Measurements from ENCODE around the gene PDE11A.

PDE11A gene

DNA sequence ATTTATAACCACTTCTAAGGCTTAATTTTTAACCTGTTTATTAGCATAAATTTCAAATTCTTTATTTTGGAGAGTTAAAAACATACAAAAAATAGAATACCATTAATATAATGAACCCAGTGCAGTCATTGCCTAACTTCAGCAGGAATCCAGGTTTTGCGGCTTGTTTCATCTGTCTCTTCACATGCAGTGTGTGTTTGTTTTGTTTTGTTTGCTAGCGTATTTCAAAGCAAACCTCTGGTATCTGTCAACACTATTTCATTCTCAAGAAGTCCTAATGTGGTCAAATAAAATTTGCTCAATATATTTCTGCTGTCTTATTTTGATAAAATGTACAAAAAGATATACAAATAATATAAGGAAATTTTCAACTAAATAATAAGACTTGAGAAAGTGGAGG lies 351.5 kb downstream of the PDE11A start:
- no peak for DNase-seq

DNA sequence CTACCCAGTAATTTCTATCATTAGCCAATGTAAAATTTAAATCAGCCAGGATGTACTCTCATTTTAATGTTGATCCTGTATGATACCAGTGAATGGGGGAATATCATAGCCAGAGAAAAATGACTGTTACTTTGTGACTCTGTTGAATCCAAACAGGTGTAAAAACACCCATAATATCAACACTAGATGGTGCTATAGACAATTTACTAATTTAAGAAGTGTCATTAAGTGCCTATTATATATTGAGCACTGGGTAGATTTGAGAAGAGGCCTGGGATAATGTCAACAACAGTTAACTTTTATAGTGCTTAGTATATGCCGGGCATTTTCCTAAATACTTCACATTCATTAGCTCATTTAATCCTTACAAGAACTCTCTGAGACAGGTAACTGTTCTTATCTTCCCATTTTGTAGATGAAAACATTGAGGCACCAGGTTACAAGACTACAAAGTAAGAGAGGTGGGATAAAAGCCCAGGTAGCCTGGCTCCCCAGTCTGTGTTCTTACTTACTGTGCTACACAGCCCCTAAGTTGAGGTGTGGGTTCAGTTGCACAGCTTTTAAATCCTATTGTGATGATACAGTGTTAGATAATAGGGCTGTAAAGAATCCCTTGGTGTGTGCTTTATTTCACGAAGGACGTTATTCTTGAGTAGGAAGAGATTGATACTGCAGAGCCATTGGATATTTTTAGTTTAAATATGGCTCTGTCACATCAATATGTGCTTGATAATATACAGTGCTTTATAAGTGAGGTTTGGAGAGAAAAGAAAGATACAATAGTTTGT lies 354.6 kb downstream of the PDE11A start:
- DNase-seq, result peak in 1 of 2 donors; percentile 7

DNA sequence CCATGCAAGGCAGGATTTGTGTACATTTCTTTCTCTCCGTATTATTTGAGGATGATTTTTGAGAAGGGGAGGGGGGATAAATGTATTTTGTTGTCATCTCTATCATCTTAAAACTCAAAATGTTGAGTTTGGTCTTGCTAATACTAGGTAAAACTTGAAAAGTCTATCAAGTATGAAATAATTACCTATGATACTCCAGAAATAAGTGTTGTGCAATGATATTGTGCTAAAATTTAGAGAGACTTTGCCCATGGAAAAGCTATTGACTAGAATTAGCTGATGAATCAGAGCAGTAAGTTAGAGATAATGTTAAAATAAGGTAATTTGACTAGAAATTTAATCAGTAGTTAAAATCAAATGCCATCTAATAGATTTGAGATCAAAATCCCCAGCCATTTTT lies 356.1 kb downstream of the PDE11A start:
- no peak for DNase-seq

DNA sequence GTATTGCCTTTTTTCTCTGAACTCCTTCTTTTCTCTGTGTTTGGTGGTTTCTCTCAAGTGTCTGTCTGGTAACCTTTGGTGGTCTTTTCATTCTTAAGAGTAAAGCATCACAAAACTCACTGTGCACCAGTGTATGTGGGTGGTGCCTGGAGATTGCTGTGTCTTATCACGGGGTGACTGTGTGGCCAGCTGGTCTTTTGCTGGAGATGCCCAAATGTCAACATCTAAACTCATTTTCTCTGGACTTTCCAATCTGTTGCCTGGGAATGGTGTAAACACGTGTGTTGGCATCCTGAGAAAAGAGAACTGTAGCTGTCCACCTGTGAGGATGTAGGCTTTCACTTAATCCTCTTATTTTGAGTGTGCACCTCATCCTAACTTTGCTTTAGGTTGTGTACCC lies 356.8 kb downstream of the PDE11A start:
- peak; percentile 8 to 54 for DNase-seq

DNA sequence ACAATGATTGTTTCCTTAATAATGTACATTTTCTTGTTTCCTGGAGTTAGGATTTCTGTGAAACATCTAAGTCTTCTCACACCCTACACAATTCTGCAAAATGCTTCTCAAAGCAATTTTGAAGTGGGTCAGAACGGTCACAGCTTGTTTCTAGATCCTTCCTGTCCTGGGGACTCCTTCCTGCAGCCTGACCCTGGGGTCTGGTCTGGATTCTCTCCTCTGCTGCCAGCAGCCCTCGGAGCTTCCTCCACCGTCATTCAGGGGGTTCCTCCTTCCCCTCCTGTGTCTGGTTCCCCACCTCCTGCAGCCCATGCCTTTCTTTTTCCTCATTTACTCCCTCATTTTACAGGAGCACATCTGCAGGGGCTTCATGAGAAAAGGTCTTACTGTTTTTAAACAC lies 357.9 kb downstream of the PDE11A start:
- no peak for DNase-seq

DNA sequence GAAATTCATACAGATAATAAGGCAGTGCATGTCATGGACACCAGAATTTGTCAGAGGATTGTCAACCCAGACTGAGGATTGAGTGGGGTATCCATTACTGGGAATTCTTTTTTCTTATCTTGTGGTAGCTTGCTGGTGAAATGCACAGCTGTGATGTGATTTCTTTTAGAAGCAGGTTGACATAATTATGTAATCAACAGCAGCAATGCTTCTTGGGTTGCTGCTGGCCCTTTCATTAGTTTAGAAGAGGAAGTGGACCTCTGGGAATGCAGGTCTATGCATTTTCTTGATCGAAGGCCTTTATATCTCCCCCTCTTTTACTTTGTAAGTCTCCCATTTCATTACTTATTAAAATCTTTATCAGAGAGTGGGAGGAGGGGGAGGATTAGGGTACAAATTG lies 360.1 kb downstream of the PDE11A start:
- peak in 1 of 2 donors; percentile 23 for DNase-seq

DNA sequence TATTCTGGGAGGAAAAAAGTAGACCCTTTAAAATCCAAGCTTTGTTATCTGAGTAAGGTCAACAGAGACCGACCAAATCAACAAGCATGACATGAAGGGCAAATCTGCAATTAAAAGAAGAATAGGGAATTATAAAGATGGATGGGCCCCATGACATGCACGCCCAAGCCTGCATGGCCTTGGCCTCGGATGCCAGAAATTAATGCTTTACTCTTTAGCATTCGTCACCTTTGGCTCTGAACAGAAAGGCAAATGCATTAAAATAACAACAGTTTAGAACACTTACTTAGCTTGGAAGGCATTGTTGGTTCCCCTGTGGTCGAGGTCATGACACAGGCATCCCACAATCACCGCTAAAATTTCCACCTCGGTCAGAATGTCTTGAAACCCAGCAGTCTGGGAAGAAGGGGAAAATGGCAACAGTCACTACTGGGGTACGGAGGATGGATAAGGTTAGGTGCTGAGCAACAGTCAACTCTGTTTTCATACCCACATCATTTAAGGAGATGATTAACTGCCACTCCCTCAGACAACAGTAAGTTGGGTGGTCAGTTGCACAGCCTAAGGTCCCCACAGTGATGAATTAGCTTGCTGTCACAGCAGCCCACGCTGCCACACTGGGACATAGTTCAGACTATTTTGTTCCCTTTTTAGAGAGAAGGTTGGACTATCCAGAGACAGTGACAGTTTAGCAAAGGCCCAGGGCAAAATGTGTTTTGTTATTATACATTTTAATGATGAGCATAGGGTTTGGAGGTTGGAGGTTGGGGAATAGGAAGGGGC lies 360.9 kb downstream of the PDE11A start:
- DNase-seq, result peak; percentile 27 to 61

DNA sequence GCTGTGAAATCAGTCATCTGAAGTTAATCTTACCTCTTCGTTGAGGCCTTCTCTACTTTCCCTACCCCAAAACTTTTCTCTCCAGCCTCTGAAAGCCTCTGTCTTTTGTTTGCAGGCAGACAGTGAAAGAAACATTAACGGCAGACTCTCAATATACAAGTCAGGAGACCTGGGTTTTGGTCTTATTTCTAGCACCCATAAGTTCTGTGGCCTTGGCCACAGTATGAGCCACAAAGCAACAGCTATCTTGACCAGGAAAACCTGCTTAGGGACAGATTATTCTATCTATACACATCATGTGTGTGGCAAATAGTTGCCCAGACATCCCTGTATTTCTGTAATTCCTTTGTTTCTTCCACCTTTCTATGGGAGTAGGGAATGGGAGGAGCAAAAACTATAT lies 361.7 kb downstream of the PDE11A start:
- no peak for DNase-seq

DNA sequence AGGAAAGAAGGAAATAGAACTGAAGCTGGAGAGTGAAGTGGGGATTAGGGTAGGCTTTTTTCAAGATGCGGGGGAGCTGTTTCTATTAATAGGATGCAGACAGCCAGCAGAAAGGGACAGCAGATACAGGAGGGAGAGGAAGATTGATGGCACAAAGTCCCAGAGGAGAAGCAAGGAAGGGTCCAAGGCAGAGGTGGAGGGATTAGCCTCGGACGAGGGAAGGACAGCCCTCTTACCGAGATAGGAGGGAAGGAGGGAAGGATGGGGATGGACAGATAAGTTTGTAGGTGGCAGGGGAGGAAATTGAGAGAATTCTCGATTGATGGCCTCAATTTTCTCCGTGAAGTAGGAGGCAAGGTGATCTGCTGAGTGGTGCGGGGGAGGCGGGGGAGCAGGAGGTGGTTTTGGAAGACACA lies 362.6 kb downstream of the PDE11A start:
- DNase-seq, result no peak

DNA sequence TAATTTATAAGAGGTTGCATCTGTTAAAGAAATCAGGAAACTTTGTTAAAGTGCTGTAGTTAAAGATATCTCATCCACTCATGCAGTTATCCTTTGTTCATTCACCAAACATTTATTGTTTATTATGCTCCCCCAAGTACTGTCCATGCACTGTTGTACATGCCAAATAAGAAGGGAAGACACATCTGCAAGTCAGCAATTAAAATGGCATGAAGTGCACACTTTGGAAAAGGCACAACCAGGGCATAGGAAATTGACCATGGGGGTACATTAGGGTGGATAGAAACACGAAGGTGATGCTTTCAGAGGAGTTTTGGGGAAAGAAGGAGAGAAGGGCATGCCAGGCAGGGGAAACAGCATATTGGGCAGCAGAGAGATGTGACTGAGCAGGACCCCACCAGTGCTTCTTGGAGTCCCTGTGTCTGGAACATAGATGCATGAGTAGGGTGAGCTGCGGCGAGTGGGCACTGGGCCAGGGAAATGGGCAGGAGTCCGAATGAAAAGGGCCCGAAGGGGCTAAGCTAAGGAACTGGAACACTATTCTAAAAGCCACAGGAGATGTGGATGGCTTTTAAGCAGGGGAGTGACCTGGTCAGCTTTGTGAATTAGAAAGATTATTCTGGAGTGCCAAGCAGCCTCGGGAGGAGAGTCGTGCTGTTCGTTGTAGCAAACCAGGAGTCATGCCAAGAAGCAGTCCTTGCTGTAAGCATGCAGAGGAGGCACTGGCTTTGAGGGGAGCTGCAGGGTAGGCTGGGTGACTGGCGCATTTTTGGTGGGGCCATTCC lies 363.7 kb downstream of the PDE11A start:
- DNase-seq, result no peak

DNA sequence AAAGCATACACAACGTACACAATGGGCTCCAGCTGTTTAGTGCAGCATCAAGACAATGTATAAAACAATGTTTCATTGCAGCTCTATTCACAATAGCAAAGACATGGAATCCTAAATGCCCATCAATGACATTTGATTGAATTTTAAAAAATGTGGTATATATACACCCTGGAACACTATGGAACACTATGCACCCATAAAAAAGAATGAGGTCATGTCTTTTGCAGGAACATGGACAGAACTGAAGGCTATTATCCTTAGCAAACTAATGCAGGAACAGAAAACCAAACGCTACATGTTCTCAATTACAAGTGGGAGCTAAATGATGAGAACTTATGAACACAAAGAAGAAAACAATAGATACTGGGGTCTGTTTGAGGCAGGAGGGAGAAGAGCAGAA lies 364.5 kb downstream of the PDE11A start:
- DNase-seq, result no peak

DNA sequence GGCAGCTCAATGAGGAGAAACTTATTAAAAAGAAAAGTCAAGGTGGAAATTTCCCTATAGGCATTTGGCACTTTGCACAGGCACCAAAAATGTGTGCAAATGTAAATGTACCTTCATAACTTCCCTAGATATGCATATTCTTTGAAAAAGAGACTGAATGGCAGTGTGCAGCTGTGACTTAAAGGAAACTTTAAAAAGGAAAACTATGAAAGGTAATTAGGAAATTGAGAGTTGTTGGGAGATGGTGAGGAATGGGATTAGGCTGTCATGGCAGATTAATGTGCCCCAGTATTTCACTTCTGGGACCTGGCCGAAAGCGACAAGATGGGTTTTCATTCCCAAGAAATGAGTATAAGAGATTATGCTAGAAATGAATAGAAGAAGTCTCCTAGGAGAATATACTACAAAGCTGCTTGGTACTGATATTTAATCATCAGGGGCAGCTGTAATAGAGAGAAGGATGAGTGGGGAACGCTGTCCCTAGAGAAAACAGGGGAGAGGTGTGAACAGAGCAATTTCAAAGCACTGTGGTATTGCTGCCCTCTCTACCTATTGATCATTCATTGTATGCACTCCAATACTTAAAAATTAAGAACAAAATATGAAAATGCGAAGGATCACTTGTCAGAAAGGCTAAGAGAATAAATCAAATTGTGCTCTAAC lies 366.9 kb downstream of the PDE11A start:
- no peak for DNase-seq

DNA sequence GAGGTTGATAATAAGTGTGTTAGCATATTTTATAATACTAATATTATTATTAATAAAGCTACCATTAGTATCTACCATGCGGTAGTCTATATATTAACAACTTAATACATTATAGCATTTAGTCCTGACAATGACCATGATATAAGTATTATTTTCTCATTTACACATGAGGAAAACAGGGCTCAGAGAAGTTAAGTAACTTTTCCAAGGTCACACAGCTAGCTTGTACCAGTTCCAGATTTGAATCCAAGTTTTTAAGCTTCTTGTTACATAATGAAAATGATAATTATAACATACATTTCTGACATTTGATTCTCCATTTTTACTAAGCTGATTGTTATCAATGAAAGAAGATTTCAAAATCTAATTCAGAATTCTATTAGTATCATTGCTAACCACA lies 369.4 kb downstream of the PDE11A start:
- DNase-seq, result no peak

DNA sequence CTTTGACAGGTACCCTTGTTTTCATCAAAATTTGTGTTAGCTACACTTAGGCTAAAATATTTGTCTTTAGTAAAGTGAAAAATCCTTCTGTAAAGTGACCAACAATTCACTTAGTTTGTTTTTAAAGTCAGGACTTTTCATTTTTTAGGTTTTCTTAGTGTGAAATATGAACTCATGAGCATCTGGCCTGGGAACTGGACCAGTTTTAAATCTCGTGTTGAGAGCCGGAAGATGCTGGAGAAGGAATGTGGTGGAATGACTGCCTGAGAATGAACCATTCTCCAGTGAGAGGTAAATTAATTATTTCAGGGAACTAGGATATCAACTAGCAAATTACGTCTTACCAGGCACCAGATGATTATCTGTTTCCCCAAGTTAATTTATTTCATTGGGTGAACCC lies 374.3 kb downstream of the PDE11A start:
- no peak for DNase-seq

DNA sequence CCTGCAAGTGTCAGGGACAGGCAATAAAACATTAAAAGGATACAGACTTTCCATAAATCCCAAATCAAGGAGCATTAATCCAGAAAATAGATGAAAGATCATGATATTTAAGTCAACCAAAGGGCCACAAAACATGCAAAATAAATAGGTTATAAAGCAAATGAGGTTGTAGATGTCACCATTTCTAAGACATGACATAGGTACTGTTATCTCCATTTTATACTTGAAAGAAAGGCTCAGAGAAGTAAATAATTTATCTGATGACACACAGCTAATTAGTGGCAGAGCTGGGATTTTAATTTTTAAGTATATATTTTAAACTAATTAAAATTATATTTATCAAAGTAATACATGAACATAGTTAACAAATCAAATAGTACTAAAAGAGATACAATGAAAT lies 378.2 kb downstream of the PDE11A start:
- no peak for DNase-seq

DNA sequence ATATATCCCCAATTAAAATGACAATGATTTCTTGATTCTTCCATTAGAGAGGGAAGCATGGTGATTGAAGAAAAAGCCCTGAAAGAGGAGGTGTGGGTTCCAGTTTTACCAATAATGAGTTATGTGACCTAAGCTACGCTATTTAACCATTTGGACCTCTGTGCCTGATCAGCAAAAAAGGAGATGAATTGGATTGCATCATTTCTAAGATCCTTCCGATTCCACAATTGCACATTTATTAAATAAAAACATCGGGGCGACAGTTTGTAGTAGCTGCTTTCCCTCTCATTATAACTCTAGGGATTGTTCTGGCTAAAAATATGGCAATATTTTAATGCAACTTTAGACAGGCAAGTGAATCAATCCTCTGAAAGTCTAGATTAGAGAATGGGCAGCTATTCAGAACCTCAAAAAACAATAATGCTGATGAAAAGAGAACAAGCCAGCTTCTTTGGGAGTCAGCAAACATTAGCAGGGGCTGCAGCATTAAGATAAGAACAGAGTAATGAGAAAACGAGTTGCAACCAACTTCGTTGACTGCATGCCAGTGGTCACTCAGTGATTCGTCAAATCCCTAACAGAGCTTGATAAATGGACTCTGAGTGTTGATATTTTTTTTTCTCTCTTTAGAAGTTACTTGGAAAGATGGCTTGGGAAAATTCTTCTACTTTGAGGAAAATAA lies 378.8 kb downstream of the PDE11A start:
- no peak for DNase-seq

DNA sequence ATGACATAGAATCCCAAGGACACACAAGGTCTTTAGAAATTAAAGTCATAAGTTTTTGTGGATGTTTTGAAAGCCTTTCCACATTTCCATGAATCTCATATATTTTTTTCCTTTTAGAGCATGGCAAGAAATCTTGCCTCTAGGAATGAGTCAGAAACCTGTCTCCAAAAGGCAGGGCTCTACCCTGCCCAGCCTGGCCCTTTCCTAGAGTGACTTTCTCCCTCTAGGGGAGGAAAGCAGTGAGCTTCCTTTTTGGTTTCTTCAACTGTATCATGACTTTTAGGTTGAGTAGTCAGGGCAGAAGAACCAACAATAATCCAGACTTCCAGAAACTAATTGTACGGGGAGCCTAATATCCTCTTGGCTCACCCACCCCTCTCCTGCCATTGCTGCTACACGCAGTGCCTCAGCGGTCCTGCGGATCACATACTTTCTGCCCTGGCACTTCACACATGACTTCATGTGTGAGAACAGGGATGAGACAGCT lies 379.8 kb downstream of the PDE11A start:
- DNase-seq, result no peak

DNA sequence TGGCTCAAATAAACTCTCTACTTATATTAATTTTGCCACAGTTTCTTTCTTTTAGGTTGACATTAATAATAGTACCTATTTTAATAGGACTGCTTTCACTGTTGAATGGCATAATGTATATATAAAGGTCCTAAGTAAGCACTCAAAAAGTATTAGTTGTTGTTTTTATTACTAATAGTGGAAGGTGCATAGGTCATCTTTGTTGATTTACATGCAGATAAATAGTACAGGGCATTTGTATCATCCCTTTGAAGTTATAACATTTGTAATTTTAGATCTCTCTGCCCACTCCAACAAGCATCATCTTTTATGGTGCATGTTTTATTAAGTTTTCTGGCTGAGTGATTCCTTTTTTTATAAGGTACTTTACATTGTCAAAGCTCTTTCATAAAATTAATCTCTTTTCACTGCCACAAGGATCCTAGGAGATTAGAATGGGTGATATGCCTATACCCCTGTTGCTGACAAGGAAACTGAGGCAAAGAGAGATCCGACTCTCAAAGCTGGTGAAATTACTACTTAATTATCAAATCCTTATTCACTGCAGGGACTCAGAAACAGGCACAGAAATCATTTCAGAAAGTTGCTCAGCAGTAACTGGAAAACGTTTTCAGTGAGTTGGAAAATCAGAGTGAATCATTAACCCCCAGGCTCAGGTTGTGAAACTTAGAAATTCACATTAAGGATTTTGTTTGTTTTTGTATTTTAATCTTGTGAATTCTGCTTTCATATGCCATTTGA lies 380.4 kb downstream of the PDE11A start:
- DNase-seq, result no peak

DNA sequence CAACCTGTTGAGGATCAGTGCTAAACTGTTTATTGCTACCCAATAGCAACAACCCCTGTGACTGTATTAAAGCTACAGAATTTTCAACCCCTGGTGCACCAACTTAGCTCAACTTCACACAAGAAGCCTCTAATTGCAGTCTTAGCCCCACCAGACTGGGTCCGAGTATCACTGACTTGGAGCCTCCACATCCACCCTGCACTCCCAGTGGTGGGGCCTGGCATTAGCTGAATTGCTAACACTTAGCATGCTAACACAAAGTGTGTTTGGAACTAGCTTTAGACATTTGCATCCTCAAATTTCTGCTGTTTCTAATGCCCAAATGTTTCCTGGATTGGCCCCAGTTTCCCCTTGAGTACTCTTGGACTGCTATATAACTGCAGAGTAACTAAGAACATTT lies 381.4 kb downstream of the PDE11A start:
- no peak for DNase-seq

DNA sequence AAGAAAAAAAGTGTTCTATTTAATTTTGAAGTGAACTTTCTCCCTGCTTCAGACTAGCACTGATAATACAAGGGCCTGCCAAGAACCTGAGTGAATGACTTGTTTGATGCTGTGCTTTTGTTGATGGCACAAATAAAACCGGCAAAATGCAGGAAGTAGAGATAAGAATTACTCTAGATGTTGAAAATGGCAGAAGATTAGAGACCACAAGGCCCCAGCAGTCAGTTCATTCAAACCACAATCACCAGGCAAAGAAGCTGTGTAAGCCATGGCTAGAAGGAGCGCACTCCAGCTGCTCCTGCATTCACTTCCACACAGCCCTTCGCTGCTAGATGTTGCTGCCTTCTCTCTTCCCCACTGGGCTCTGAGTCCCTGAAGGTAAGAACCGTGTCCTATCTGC lies 383.0 kb downstream of the PDE11A start:
- no peak for DNase-seq

DNA sequence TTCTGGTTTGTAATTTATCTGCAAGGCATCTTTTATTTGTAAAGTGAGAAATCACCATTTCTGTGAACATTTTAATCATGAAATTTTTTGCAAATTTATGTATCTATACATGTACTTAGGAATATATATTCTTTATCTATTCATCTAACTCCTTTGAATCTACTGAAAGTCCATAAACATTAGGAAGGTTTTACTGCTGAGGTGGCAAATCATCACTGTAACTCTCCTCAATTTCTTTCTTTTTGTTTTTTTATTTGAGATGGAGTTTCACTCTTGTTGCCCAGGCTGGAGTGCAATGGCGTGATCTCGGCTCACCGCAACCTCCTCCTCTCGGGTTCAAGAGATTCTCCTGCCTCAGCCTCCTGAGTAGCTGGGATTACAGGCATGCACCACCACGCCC lies 383.7 kb downstream of the PDE11A start:
- DNase-seq, result no peak

DNA sequence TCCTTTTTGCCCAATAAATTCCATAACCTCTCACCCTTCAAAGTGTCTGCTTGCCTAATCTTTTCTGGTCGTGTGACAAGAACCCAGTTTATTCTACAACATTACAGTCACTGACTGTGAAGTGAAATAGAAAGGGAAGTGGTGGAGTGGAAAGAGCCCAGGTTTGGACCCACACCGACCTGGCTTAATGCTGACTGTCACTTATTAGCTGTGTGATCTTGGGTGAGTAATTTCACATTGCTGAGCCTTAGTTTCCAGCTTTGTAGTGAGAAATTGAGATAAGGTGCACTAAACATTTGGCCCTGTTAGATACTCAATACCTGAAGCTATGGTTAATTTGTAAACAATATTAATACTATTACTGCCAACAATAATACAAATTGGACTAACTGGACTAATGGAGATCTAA lies 388.9 kb downstream of the PDE11A start:
- no peak for DNase-seq

Measured in inflammatory macrophage treated with lipopolysaccharide for 1 hour (primary cell).